Natural killer cell (primary cell): ENCODE data around the gene RPS6KL1. TPM values are rescaled to one million over a fixed set of nuclear protein-coding genes. Genes with fewer than 3 reads are reported as not detected.

Experiments used
- ATAC-seq, 3 donors: fragments of 150-1000 bp in 2 of 3; fragments of 200-7000 bp in 1 of 3; cut with Tn5 transposase; 1 replicate in 1 of 3; 2 replicates in 2 of 3; pipeline ENCODE4 v1.10.0; 2021; ENCODE audit warnings: mild to moderate bottlenecking in 2 of 3, moderate library complexity in 2 of 3
- DNase-seq, 2 donors: peaks; one replicate each; pipeline versions ENCODE4 v3.0.0 to v3.0.0-alpha.2; 2013 to 2021; ENCODE audit warnings: mixed read lengths in 1 of 2
- H3K27ac ChIP-seq: one replicate; pipeline ENCODE4 v1.5.1; 2013; ENCODE audit warnings: mild to moderate bottlenecking, low read length
- H3K27me3 ChIP-seq: one replicate; pipeline ENCODE4 v1.6.1; 2013; ENCODE audit warnings: low read length; ENCODE audit not compliant: control insufficient read depth, insufficient read depth
- H3K36me3 ChIP-seq: one replicate; pipeline ENCODE4 v1.6.1; 2013; ENCODE audit warnings: low read length; ENCODE audit not compliant: control insufficient read depth, insufficient read depth
- H3K4me1 ChIP-seq: one replicate; pipeline ENCODE4 v1.6.1; 2013; ENCODE audit warnings: low read length; ENCODE audit not compliant: control insufficient read depth, insufficient read depth
- H3K4me3 ChIP-seq: one replicate; pipeline ENCODE4 v1.5.1; 2013; ENCODE audit warnings: low read length
- H3K9me3 ChIP-seq: one replicate; pipeline ENCODE4 v1.6.1; 2013; ENCODE audit warnings: low read length; ENCODE audit not compliant: control insufficient read depth, insufficient read depth
- H3K27ac Mint-ChIP-seq, 2 donors: one replicate each; pipeline ENCODE4 v1.8.0; 2022; ENCODE audit warnings: mild to moderate bottlenecking in 2 of 2, mixed read lengths in 2 of 2, moderate library complexity in 1 of 2
- H3K27me3 Mint-ChIP-seq, 2 donors: one replicate each; pipeline ENCODE4 v1.8.0; 2022; ENCODE audit warnings: low read depth in 2 of 2, mixed read lengths in 2 of 2
- H3K36me3 Mint-ChIP-seq: one replicate; pipeline ENCODE4 v1.8.0; 2022; ENCODE audit warnings: mixed read lengths
- H3K4me1 Mint-ChIP-seq, 2 donors: one replicate each; pipeline ENCODE4 v1.8.0; 2022; ENCODE audit warnings: mixed read lengths in 2 of 2
- H3K4me3 Mint-ChIP-seq: one replicate; pipeline ENCODE4 v1.8.0; 2022; ENCODE audit warnings: mild to moderate bottlenecking, moderate library complexity, mixed read lengths
- H3K9me3 Mint-ChIP-seq, 2 donors: one replicate each; pipeline ENCODE4 v1.8.0; 2022; ENCODE audit warnings: mixed read lengths in 2 of 2
- WGBS: methylation state at CpG from one replicate; pipeline ENCODE4 v1.1.7; 2013; ENCODE audit warnings: missing lambda C conversion rate; ENCODE audit not compliant: insufficient coverage; 5-methylcytosine and 5-hydroxymethylcytosine counted together
- intact Hi-C: fragments of 100-400 bp; cut with micrococcal nuclease; formaldehyde crosslinking; loops from one replicate; pipeline ENCODE4 v1.14.2; 2022
- total RNA-seq, 4 donors: library from RNA; stranded (reverse); fragments of 120-200 nt in 1 of 4; gene quantifications; one replicate each; pipeline versions ENCODE4 v1.2.3 to v1.2.4, GENCODE V29; 2013 to 2022
- TF ChIP-seq, protein P1 (sequence below): fragments of 200-600 bp; IDR thresholded peaks from one replicate; pipeline ENCODE4 v1.8.0; 2022; ENCODE audit warnings: antibody characterized with exemption

RPS6KL1 gene
- total RNA-seq, 3 donors from 2014 or later (not counting 1 experiment from before 2014, with no cell fraction given) = 1.9 to 7.9 (median 2.9) TPM

DNA sequence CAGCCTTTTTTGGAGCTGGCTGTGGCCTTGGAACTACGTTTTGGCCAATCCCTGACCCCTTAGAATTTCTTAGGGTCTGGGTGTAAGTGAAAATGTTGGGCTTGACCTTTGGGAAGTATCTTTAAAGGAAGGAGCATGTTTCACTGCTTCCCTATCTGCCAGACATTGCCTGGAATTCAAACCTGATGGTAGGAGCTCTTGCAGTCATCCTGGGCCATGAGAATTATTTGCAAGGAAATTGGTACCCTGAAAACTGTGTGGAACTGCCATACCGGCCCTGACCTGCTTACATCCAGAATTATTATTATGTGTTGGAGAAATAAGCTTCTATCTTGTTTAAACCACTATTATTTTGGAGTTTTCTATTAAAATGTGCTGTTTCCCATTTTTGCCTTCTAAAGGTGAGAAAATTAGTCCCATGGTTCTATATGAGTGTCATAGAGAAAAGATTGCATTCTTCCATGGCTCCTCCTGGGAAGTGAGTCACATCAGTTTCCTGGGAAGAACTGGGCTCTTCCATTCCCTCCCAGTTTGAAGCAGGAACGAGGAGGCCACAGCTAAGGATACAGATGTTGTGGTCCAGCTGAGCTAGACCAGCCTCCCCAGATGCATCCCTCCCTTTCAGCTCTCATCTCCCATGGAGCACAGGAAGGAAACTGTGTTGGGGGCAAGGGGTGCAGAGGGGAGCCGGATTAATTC, 41.9 kb upstream of the RPS6KL1 start:
- ATAC-seq = no peak
- 51% methylated on average over 3 of the region's 4 CpGs for WGBS
- Mint-ChIP-seq H3K27ac (no peak overlapping the region), H3K27me3 (peaks cover 11 to 18% of the 10 kb centered on the region in 2 donors), H3K4me3 (no peak overlapping the region), H3K36me3 (no peaks in the 10 kb centered on the region), H3K9me3 (no peaks in the 10 kb centered on the region), H3K4me1 (peaks cover 0 to 17% of the 10 kb centered on the region in 2 donors)
- no peaks in the 10 kb centered on the region for H3K27me3 ChIP-seq
- H3K36me3 ChIP-seq = no peaks in the 10 kb centered on the region
- TF ChIP-seq, protein P1, sequence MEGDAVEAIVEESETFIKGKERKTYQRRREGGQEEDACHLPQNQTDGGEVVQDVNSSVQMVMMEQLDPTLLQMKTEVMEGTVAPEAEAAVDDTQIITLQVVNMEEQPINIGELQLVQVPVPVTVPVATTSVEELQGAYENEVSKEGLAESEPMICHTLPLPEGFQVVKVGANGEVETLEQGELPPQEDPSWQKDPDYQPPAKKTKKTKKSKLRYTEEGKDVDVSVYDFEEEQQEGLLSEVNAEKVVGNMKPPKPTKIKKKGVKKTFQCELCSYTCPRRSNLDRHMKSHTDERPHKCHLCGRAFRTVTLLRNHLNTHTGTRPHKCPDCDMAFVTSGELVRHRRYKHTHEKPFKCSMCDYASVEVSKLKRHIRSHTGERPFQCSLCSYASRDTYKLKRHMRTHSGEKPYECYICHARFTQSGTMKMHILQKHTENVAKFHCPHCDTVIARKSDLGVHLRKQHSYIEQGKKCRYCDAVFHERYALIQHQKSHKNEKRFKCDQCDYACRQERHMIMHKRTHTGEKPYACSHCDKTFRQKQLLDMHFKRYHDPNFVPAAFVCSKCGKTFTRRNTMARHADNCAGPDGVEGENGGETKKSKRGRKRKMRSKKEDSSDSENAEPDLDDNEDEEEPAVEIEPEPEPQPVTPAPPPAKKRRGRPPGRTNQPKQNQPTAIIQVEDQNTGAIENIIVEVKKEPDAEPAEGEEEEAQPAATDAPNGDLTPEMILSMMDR = no peak
- H3K9me3 ChIP-seq = no peaks in the 10 kb centered on the region
- intact Hi-C loops = no loop called here
- peaks cover 11% of the 10 kb centered on the region for H3K4me1 ChIP-seq
- H3K27ac ChIP-seq = no peak overlapping the region
- H3K4me3 ChIP-seq = no peak overlapping the region
- DNase-seq = no peak

DNA sequence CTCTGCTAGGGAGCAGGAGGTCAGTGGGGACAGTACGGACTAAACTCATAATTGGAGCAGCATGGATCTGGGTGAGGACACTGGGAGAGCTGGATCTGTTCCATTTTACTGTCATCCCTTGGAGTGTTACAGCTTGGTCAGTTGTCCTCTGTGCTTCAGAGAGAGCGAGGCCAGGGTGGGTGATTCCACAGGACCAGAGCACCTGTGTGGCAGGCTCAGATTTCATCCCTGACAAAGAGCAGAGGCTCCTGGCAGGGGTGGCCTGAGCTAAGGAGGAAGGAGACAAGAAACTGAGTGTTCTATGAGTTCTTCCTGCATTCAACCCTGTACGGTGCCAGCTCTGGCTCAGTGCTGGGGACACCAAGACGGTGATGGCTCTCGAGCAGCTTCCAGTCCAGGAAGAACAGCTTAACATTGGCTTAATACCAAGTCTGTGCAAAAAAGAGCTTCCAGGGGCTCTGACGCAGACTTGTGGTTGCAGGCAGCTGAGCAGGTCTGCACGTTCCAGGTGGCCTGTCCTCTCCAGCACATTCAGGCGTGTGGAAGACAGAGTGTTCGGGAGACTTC, 40.7 kb upstream of the RPS6KL1 start:
- DNase-seq (no peak), ATAC-seq (no peak)
- Mint-ChIP-seq H3K9me3 (no peaks in the 10 kb centered on the region), H3K27me3 (peaks cover 11 to 18% of the 10 kb centered on the region in 2 donors), H3K4me3 (no peak overlapping the region), H3K27ac (no peak overlapping the region), H3K36me3 (no peaks in the 10 kb centered on the region), H3K4me1 (peaks cover 0 to 17% of the 10 kb centered on the region in 2 donors)
- H3K36me3 ChIP-seq = no peaks in the 10 kb centered on the region
- TF ChIP-seq, protein P1 = no peak
- H3K4me3 ChIP-seq = no peak overlapping the region
- no peak overlapping the region for H3K27ac ChIP-seq
- intact Hi-C loops = no loop called here
- no peaks in the 10 kb centered on the region for H3K9me3 ChIP-seq
- peaks cover 11% of the 10 kb centered on the region for H3K4me1 ChIP-seq
- H3K27me3 ChIP-seq = no peaks in the 10 kb centered on the region
- WGBS = 45% methylated on average over 9 of the region's 9 CpGs

- Mint-ChIP-seq H3K27me3 (peaks cover 11 to 18% of the 10 kb centered on the region in 2 donors), H3K4me1 (peaks cover 0 to 17% of the 10 kb centered on the region in 2 donors), H3K27ac (no peak overlapping the region), H3K9me3 (no peaks in the 10 kb centered on the region), H3K4me3 (no peak overlapping the region), H3K36me3 (no peaks in the 10 kb centered on the region)
- WGBS = 78% methylated on average over 12 of the region's 12 CpGs
- Histone ChIP-seq H3K4me3 (no peak overlapping the region), H3K27me3 (no peaks in the 10 kb centered on the region), H3K36me3 (no peaks in the 10 kb centered on the region), H3K27ac (no peak overlapping the region), H3K4me1 (peaks cover 11% of the 10 kb centered on the region), H3K9me3 (no peaks in the 10 kb centered on the region)
- DNase-seq (no peak), ATAC-seq (no peak)
- intact Hi-C loops = no loop called here
- TF ChIP-seq, protein P1 = no peak
Measured at GRCh38 chr14:74963178-74963704, 40.2 kb upstream of the RPS6KL1 start.
